ENCODE data around the gene OR51E2.

DNA sequence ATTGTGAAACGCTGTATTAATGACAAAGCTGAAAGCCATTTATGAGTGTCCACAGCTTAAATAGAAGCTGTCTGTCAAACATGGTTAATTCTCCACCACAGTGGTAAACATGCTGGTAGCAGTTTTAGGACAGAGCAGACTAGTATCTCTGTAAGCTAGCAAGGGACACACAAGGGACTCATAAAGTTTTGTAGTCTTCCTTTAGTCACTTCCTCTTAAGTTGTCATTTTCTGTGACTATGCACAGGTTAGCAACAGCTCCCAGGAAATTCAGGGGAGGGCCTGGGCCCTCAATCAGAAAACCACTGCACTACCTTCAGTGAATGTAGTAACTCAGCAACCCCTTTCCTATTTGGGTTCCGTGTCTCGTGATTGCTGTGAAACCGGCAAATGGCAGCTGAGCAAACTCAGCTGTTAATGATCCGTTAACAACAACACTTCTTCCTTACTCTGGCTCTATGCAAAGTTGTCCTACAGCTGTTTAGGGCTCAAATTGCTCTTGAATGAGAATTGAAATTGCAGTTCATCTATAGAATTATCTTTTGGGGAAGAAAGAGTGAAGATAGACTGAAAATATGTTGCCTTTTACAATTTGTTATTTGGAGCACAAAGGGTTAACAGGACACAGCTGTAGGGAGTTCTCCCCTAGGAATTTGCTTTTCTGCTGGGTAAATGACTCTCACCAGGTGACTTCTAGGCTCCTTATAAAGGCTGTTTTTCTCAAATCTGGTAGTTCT lies 6.6 kb upstream of the OR51E2 start, which contains the start of gene MMP26:
- TF ChIP-seq, protein P1, sequence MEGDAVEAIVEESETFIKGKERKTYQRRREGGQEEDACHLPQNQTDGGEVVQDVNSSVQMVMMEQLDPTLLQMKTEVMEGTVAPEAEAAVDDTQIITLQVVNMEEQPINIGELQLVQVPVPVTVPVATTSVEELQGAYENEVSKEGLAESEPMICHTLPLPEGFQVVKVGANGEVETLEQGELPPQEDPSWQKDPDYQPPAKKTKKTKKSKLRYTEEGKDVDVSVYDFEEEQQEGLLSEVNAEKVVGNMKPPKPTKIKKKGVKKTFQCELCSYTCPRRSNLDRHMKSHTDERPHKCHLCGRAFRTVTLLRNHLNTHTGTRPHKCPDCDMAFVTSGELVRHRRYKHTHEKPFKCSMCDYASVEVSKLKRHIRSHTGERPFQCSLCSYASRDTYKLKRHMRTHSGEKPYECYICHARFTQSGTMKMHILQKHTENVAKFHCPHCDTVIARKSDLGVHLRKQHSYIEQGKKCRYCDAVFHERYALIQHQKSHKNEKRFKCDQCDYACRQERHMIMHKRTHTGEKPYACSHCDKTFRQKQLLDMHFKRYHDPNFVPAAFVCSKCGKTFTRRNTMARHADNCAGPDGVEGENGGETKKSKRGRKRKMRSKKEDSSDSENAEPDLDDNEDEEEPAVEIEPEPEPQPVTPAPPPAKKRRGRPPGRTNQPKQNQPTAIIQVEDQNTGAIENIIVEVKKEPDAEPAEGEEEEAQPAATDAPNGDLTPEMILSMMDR (IDR thresholded peaks at IDR 0.05) = no peak
- TF ChIP-seq POLR2A (IDR thresholded peaks at IDR 0.05) (no peak), EP300 (IDR thresholded peaks at IDR 0.05) (no peak), POLR2AphosphoS5 (IDR thresholded peaks at IDR 0.05) (no peak)

All from gastroesophageal sphincter (tissue), 3 donors.